ENCODE measurements around the gene KRT80. TPM values are rescaled to one million over a fixed set of nuclear protein-coding genes. Genes with fewer than 3 reads are reported as not detected.

Gene KRT80
- total and polyA plus RNA-seq, 2 experiments from 2014 or later, result not detected

DNA sequence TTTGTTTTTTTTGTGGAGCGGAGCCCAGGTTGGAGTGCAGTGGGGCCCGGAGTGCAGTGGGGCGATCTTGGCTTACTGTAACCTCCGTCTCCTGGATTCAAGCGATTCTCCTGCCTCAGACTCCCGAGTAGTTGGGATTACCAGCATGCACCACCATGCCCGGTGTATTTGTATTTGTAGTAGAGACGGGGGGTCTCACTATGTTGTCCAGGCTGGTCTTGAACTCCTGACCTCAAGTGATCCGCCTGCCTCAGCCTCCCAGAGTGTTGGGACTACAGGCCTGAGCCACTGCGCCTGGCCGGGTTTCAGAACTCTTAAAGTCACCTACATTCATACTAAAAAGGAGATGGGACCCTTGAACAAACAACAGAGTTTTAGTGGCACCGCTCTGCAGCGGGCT is 52.7 kb downstream of the KRT80 start:
- Histone ChIP-seq H3K4me3 (no peak overlapping the region), H3K4me1 (ENCODE audit: low read depth) (no peaks in the 10 kb centered on the region), H3K9me3 (ENCODE audit: low read depth) (no peaks in the 10 kb centered on the region), H3K27me3 (no peaks in the 10 kb centered on the region), H3K27ac (no peak overlapping the region), H3K36me3 (no peaks in the 10 kb centered on the region)
- DNase-seq (ENCODE audit: low read depth in 1 of 2, low spot score in 1 of 2), result no peak
- TF ChIP-seq, protein P1, sequence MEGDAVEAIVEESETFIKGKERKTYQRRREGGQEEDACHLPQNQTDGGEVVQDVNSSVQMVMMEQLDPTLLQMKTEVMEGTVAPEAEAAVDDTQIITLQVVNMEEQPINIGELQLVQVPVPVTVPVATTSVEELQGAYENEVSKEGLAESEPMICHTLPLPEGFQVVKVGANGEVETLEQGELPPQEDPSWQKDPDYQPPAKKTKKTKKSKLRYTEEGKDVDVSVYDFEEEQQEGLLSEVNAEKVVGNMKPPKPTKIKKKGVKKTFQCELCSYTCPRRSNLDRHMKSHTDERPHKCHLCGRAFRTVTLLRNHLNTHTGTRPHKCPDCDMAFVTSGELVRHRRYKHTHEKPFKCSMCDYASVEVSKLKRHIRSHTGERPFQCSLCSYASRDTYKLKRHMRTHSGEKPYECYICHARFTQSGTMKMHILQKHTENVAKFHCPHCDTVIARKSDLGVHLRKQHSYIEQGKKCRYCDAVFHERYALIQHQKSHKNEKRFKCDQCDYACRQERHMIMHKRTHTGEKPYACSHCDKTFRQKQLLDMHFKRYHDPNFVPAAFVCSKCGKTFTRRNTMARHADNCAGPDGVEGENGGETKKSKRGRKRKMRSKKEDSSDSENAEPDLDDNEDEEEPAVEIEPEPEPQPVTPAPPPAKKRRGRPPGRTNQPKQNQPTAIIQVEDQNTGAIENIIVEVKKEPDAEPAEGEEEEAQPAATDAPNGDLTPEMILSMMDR (IDR thresholded peaks at IDR 0.05; ENCODE audit: low read depth, low read length), result no peak

DNA sequence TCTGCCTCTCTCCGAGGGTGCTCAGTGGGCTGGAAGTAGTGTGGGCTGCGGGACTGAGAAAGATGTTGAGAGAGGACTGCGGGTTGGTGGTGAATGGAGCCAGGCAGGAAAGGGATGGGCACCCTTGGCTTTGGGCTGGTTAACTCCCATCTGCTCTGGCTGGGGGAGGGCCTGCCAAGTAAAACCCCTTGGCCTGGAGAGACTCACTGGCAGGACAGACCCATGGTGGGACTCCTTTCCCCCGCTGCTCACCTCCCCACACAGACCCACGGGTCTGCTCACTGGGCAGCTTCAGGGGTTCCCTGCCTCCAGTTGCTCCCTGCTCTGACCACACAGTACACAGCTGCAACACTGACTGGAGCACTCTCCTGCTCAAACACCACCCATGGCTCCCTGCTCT is 54.1 kb downstream of the KRT80 start:
- Histone ChIP-seq H3K27me3 (no peaks in the 10 kb centered on the region), H3K4me1 (ENCODE audit: low read depth) (no peaks in the 10 kb centered on the region), H3K27ac (no peak overlapping the region), H3K4me3 (no peak overlapping the region), H3K36me3 (no peaks in the 10 kb centered on the region), H3K9me3 (ENCODE audit: low read depth) (no peaks in the 10 kb centered on the region)
- DNase-seq (ENCODE audit: low read depth in 1 of 2, low spot score in 1 of 2), result no peak
- TF ChIP-seq, protein P1 (IDR thresholded peaks at IDR 0.05; ENCODE audit: low read depth, low read length), result no peak

GRCh38 chr12:52132754-52133161 is 59.1 kb downstream of the KRT80 start:
- TF ChIP-seq, protein P1 (IDR thresholded peaks at IDR 0.05; ENCODE audit: low read depth, low read length), result no peak
- H3K27ac ChIP-seq, result no peak overlapping the region
- DNase-seq (ENCODE audit: low read depth in 1 of 2, low spot score in 1 of 2), result no peak

GRCh38 chr12:52130711-52131110 is 61.1 kb downstream of the KRT80 start:
- Histone ChIP-seq H3K27me3 (no peaks in the 10 kb centered on the region), H3K9me3 (ENCODE audit: low read depth) (no peaks in the 10 kb centered on the region), H3K36me3 (no peaks in the 10 kb centered on the region), H3K4me3 (no peak overlapping the region), H3K4me1 (ENCODE audit: low read depth) (no peaks in the 10 kb centered on the region), H3K27ac (no peak overlapping the region)
- TF ChIP-seq, protein P1 (IDR thresholded peaks at IDR 0.05; ENCODE audit: low read depth, low read length), result no peak
- no peak for DNase-seq (ENCODE audit: low read depth in 1 of 2, low spot score in 1 of 2)

More at GRCh38 chr12:52132754-52133161, 59.1 kb downstream of the KRT80 start:
- Histone ChIP-seq H3K36me3 (no peaks in the 10 kb centered on the region), H3K27me3 (no peaks in the 10 kb centered on the region), H3K9me3 (ENCODE audit: low read depth) (no peaks in the 10 kb centered on the region), H3K4me3 (no peak overlapping the region), H3K4me1 (ENCODE audit: low read depth) (no peaks in the 10 kb centered on the region)

DNA sequence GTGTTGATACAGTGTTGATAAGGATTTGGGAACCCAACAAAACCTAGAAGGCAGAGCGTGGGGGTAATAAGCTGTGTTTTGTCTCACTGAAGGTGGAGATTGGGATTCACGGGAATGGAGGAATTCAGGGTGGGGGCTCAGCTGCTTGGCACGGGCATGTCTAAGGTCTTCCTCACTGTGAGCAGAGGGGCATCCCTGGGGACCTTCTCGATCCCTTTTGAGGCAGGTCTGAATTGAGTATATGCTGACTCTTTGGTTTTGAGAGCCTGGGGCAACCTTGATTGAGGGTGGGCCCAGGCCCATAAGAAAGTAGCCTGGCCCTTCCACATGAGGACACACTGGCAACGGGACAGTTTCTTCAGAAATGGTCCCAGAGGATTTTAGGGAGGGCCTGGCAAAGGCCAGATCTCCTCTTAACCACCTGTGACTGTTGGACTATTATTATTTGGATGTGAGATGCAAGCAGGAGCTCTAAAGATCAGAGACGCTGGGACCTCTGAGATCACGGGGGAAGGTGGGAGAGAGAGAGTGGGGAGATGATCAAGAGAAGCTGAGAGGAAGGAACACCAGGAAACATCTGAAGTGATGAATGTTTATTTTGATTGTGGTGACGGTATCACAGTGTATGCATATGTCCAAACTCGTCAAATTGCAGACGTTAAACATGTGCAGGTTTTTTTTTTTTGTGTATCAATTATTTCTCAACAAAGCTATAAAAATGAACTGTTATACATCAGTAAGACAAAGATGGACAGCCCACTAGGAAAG is 63.9 kb downstream of the KRT80 start:
- H3K9me3 ChIP-seq (ENCODE audit: low read depth), result no peaks in the 10 kb centered on the region
- TF ChIP-seq, protein P1 (IDR thresholded peaks at IDR 0.05; ENCODE audit: low read depth, low read length), result no peak
- no peaks in the 10 kb centered on the region for H3K27me3 ChIP-seq
- H3K4me1 ChIP-seq (ENCODE audit: low read depth), result no peaks in the 10 kb centered on the region
- DNase-seq (ENCODE audit: low read depth in 1 of 2, low spot score in 1 of 2), result no peak
- no peak overlapping the region for H3K4me3 ChIP-seq
- H3K36me3 ChIP-seq, result no peaks in the 10 kb centered on the region
- no peak overlapping the region for H3K27ac ChIP-seq

Measured in cardiac muscle cell (in vitro differentiated cells and primary cell).